GM15510 (cell line): ENCODE measurements around the gene ABCC11.

Experiments
- POLR2A ChIP-seq: IDR thresholded peaks from 3 replicates; pipeline ENCODE4 v1.6.1; 2011; ENCODE audit warnings: borderline replicate concordance; ENCODE audit not compliant: insufficient read length; ENCODE audit errors: extremely low read depth

The ABCC11 gene

GRCh38 chr16:48157794-48158193 is 89.5 kb downstream of the ABCC11 start:
- no peak for TF ChIP-seq POLR2A

DNA sequence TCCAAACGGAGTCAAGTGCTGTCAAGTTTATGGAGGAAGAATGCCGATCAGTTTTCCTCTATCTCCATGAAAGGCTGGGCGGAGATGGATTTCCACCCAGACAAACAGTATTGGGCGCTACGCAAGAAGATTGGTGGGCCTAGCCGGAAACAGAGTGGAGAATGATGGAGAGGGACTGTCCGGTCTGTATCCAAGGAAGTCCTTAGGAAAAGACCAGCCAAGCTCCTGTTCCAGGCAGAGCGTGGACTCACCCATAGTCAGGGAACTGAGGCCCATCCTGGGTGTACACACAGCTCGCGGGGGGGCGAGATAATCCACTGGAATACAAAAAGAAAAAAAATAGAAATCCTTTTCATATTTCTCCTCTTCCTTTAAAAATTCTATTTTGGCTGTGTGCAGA is 90.0 kb downstream of the ABCC11 start:
- TF ChIP-seq POLR2A, result no peak

DNA sequence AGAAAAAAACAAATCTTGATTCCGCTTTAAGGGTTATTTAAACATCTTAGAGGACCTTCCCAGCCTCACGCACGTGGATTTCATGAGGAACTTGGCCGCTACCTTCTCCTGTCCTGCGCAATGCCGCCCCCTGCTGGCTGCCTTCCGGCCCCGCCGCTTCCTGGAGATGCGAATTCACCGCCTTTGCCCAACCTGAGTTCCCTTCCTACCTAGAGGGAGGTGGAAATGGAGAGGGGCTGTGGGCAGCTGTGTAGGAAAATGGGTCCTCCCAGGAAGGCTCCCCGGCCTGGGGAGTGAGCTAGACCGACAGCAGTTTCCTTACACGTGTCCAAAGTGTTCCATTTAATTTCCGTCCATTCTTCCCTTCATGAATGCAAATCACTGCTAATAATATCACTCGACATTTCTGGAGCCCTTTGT is 90.5 kb downstream of the ABCC11 start:
- no peak for TF ChIP-seq POLR2A

GRCh38 chr16:48155926-48156789 is 91.2 kb downstream of the ABCC11 start, which contains the start of gene ABCC12:
ABCC12 (minus strand) TSS chr16:48155993; CDS start chr16:48146424, 9,569 bp downstream.
- TF ChIP-seq POLR2A, result no peak

DNA sequence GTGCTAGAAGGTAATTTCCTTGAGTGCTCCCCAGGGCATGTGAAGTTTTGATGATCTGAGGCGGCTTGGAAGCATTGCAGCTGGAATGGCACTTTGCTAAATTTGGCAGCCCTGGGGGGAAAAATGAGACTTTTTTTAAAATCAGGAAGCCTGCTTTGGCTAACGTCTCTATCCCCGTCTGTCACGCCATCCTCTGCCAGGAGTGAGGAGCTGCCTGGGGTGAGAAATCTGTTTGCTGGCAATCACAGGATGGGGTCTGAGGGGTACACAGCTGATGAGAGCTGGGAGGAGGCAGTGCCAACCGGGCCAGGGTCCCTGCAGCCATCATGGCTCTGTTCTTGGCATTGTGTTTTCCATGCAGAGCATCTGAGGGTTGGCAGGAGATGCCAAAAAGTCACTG is 93.6 kb downstream of the ABCC11 start:
- TF ChIP-seq POLR2A, result no peak

- TF ChIP-seq POLR2A, result no peak
Measured at GRCh38 chr16:48152226-48152625, 95.1 kb downstream of the ABCC11 start.

DNA sequence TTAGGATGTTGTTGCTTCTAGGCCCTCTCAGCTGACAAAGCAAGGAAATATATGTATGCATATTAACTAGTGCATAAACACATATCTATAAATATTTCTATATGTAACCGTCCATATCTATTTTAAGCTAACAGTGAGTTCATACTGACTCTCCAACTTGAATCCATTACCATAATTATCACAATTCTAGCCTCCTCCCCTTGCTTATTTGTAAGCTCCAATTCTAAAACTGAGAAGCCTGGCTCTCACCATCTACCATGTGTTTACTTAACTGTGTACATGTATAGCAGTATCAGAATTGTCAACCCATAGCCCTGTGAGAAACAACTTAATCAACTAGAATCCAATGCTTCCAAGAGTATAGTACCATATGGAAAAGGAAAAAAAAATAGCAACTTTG is 96.6 kb downstream of the ABCC11 start:
- no peak for TF ChIP-seq POLR2A

DNA sequence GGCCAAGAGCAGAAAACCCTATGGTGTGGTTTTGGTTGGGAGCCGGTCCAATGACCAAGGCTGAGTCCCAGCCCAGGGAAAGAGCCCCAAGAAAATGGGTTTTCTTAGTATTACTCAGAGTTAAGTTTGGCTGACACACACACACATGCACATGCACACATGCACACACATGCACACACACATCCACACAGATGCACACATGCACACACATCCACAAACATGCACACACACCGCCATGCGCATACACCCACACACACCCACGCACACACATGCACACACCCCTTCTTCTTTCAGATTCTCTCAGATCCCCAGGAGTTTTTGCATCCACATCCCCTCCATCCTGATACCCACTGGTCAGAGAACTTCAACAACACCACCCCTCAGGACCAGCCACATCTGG is 100.6 kb downstream of the ABCC11 start:
- no peak for TF ChIP-seq POLR2A

- TF ChIP-seq POLR2A, result no peak
Measured at GRCh38 chr16:48146131-48146530, 101.2 kb downstream of the ABCC11 start.

- no peak for TF ChIP-seq POLR2A
Measured at GRCh38 chr16:48143812-48144368, 103.4 kb downstream of the ABCC11 start.

DNA sequence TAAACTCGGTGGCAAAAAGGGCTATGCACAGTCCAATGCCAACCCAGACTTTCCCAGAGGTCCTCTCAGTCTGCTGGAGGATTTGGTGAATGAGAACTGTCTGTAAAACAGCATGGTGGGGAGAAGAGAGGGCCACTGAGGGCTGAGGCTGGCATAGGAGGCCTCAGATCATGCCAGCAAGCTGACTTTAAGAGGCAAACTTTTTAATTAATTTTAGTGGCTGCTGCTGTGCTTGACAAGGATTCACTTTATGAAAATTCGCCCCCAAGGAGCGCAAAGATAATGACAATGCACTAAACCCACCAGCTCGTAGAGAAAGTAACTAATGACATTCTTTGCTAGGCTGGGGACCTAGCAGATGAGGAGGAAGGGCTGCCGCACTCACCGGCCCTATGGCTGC is 106.5 kb downstream of the ABCC11 start:
- no peak for TF ChIP-seq POLR2A

DNA sequence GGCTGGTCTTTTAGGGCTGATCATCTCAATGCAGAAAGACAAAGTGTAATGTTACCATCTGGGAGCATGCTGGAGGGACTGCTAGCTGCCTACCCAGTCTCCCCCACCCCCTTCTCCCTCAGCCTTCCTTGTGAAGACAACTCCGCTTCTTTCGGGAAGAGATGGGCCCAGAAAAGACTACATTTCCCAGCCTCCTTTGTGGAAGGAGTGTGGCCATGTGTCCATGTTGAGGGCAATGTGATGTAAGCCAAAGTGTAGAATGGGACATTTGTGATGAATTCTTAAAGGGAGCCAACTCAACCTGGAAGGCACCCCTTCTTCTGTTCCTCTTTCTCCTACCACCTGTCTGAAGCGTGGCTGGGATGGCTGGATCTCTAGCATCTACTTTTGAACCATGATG is 107.8 kb downstream of the ABCC11 start:
- TF ChIP-seq POLR2A, result no peak

DNA sequence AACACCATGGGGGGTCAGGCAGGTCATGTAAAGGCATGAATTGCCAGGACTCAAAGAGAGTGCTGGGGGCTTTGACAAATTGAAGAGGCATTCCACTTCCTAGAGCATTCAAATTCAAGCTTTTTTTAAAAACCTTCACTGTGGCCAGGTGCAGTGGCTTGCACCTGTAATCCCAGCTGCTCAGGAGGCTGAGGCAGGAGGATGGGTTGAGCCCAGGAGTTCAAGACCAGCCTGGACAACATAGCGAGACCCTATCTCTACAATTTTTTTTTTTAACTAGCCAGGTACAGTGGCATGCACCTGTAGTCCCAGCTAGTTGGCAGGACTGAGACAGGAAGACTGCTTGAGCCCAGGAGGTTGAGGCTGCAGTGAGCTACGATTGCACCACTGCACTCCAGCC is 108.8 kb downstream of the ABCC11 start:
- no peak for TF ChIP-seq POLR2A

GRCh38 chr16:48137822-48138221 is 109.5 kb downstream of the ABCC11 start:
- TF ChIP-seq POLR2A, result no peak

DNA sequence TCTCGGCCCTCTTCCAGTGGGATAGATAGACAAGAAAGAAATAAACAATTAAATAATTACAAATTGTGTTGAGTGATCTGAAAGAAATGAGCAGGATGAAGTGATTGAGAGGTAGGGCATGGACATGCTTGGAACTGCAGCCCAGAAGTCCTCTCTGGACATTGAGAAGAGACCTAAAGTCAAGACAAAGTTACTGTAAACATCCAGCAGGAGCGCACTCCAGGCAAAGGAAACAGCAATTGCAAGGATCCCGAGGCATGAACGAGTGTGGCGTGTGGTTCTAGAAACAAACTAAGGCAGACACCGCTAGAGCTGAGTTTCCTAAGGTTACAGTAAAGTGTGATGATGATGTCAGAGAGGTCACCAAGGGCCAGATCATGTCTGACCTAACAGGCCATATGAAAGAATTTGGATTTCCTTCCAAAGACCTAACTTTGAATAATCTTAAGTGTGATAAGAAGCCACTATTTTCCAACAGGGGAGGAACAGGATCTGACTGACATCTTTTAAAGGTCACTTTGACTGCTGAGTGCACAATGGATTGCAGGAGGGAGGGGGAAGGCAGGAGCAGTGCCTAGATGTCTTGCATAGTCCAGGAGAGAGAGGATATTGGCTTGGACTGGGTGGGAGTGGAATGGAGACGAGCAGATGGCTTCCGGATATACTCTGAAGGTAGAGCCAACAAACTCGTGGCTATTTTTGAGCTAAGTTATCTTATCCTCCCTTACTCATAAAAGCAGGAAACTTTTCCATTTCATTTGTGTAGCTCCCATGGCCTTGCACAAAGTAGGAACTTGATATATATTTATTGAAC is 110.6 kb downstream of the ABCC11 start:
- TF ChIP-seq POLR2A, result no peak
